COLO668 (cell line): ENCODE measurements around the gene TMEM62.

Experiments used
- DNase-seq: peaks from one replicate; lab custom pipeline; 2025; ENCODE audit not compliant: unreplicated experiment; lab: John Stamatoyannopoulos, UW

TMEM62 gene

DNA sequence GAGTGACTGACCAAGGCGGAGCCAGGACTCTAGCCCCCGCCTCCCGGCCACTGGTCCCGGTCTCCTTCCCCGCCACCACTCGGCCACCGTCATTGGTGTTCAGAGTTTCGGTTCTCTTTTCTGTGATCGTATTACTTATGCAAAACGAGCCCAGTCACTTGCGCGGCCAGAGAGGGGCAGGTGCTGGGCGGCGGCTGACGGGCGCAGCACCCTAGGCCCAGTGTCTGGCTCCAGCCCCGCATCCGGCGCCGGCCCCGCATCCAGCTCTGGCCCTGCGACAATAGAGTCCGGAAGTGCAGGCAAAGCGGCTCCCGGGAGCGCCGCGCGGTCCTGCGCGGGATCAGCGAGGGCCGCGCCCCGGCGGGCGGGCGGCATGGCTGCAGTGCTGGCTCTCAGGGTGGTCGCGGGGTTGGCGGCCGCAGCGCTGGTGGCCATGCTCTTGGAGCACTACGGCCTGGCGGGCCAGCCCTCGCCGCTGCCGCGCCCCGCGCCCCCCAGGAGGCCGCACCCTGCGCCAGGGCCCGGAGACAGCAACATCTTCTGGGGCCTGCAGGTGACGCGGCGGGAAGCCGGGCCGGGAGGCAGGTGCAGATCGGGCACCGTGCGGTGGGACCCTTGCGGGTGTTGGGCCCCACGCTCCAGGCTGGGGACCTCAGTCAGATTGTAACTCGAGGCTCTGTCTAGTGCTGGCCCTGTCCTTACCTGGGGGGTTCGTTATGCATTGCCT is at the start of gene TMEM62:
Gene TMEM62, plus strand, starts transcription at position 157 of the 727 bp plus-strand sequence. Its CDS starts 217 bp downstream, at position 374.
- peak; percentile 91 for DNase-seq

GRCh38 chr15:43085921-43086320 is 47.5 kb upstream of the TMEM62 start:
- no peak for DNase-seq

GRCh38 chr15:43086551-43086950 is 46.8 kb upstream of the TMEM62 start:
- DNase-seq = no peak

DNA sequence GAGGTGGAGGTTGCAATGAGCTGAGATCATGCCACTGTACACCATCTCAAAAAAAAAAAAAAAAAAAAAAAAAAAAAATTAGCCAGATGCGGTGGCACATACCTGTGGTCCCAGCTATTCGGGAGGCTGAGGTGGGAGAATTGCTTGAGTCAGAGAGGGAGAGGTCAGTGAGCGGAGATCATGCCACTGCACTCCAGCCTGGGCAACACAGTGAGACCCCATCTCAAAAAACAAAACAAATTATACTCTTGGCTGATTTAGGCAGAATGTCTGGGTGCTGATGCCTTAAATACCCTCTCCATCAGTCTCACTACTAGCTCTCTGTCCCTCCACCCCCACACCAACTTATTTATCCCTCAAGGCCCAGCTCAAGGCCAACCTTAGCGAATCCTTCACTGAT is 41.5 kb upstream of the TMEM62 start:
- no peak for DNase-seq

- DNase-seq = no peak
Observed at GRCh38 chr15:43093026-43093425, 40.4 kb upstream of the TMEM62 start.

- no peak for DNase-seq
Observed at GRCh38 chr15:43094416-43095030, 38.9 kb upstream of the TMEM62 start.

DNA sequence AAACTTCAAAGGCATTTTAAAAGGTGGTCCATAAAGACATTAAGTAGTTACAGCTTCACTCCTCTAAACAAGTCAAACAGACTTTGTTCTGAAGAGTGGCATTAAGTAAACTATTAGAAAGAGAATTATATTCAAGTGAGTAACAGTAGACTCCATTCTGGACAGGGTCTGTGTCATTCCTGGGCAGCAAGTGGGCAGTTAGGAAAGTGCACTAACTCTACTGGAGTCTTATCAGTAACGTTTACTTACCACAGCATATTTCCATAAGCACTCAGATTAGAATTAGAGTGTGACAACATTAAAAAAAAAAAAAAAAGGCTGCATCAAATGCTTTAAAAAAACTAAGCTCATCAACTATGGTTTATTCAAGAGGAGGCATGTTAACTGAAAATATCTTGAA is 38.1 kb upstream of the TMEM62 start:
- DNase-seq = no peak

GRCh38 chr15:43095708-43096347 is 37.6 kb upstream of the TMEM62 start:
- no peak for DNase-seq

DNA sequence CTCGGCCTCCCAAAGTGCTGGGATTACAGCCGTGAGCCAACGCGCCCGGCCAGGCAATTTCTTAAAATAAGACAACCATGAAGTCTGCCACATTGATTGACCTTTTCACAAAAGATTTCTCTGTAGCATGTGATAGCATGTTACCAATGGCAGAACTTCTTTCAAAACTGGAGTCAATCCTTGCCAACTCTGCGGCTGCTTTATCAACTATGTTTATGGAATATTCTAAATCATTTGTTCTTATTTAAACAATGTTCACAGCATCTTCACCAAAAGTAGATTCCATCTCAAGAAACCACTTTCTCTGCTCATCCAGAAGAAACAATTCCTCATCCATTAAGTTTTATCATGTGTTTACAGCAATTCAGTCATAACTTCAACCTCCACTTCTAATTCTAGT is 37.0 kb upstream of the TMEM62 start:
- DNase-seq = no peak

DNA sequence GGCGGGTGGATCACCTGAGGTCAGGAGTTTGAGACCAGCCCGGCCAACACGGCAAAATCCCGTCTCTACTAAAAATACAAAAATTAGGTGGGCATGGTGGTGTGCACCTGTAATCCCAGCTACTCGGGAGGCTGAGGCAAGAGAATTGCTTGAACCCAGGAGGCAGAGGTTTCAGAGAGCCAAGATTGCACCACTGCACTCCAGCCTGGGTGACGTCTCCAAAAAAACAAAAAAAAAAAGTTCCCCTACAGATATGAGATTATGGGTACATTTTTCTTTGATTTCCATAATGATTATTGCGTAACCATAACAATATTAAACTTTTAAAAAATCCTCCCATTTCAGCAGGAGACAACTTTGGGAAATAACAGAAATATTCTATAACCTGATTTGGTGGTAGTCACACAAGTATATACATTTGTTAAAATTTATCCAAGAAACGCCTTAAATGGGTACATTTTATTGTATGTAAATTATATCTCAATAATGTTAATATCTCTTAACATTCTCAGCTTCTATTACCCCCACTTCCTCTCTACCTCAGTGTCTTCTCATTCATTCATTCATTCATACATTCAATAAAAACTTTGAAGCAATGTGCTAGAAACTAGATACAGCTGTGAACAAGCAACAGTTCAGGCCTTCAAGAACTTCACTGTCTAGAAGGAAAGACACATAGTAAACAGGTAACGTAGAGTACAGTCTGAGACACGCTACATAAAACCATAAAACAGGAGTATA is 34.1 kb upstream of the TMEM62 start:
- no peak for DNase-seq

- no peak for DNase-seq
Observed at GRCh38 chr15:43100971-43101370, 32.4 kb upstream of the TMEM62 start.

DNA sequence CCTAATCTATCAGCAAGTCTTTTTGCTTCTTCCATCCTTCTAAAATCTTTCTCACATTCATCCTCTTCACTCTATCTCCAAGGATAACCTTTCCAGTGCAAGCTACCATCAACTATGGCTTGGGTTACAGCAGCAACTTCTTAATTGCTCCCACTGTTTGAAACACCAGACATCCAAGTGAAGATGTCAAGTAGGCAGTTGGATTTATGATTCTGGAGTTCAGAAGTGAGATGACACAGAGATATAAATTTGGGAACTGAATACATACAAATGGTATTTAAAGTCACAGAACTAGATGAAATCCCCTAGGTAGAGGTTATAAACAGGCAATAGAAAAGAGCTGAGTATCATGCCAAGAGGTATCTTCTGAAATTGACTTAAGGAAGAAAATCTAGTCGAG is 31.2 kb upstream of the TMEM62 start:
- no peak for DNase-seq

GRCh38 chr15:43103907-43104306 is 29.5 kb upstream of the TMEM62 start:
- DNase-seq = no peak

DNA sequence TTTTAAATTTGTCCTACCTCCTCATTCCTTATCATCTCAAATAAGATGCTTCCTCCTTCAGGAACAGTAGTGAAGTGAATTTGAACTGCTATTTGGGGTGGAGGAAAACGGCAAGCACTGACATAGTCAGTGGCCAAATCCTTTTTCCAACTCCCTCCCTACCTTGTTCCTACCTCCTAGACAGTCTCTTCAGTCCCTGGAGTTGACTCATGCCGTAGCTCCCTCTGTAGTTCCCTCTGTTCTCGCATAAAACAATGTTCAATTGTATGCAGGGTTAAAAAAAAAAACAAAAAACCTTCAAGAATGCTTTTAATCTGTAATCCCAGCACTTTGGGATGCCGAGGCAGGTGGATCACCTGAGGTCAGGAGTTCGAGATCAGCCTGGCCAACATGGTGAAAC is 29.0 kb upstream of the TMEM62 start:
- no peak for DNase-seq

- DNase-seq = peak; percentile 32
Observed at GRCh38 chr15:43105077-43105736, 28.2 kb upstream of the TMEM62 start.

GRCh38 chr15:43105778-43106485 is 27.5 kb upstream of the TMEM62 start, which contains the start of gene UBR1:
UBR1 (minus strand) TSS chr15:43106038; CDS start chr15:43106022, 16 bp downstream.
- peak; percentile 89 for DNase-seq

DNA sequence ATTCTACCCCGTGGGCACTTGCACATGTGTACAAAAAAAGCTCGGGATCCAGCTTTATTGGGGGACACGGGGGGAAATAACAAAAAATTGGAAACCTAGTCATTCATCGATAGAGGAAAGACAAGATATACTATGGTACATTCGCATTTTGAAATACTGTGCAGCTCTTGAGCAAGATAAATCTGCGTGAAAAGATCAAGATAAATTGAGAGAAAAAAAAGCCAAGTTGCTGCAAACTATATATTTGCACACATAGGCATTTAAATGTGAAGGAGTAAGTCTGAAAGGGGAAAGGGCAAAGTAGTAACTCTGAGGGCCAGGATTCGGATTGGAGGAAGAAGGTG is 26.9 kb upstream of the TMEM62 start:
- no peak for DNase-seq

GRCh38 chr15:43107751-43108150 is 25.6 kb upstream of the TMEM62 start:
- DNase-seq = no peak

DNA sequence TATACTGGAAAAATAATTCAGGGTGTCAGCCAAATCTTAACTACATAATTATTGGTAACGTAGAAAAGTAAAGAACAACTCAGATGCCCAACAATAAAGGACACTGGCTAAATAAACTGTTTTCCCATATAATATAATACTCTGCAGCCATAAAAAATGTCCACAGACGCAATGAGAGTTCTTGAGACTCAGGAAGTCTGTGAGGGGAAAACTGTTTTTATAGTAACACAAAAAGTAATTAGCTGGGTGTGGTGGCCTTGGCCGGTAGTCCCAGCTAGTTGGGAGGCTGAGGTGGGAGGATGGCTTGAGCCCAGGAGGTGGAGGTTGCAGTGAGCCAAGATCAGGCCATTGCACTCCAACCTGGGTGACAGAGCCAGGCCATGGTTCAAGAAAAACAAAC is 22.0 kb upstream of the TMEM62 start:
- no peak for DNase-seq

DNA sequence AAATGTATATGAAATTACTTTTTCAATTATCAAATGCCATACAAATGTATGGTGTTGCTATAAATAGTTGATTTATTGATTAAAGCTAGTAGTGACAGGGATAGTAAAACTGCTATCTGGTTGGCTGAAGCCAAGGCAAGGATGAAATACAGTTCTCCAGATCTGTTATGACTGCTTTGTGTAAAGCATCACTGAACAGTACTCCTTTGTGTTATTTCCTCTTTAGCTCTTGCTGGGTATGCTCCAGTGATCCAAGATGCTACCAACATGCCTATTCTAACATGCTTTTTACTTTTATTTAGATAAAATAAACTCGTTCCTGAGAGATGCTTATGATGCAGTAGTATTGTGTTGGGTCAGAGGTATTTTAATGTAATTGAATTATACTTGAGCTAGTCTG is 15.1 kb upstream of the TMEM62 start:
- no peak for DNase-seq
